ENCODE measurements around the gene TSC2.
"Not testable (repeated sequence)": the region's sequence is repeated elsewhere in the genome, so short reads cannot be mapped to it uniquely, and the experiment has no call there.

TSC2 gene

GRCh38 chr16:2102471-2102870 is 54.7 kb downstream of the TSC2 start:
- Histone ChIP-seq H3K27me3 (replicated peaks; ENCODE audit: control insufficient read depth, insufficient read depth, low read length) (no peaks in the 10 kb centered on the region), H3K36me3 (ENCODE audit: control insufficient read depth, insufficient read depth, low read length) (no peaks in the 10 kb centered on the region; the same call in none of the 2 replicates), H3K4me3 (replicated peaks; ENCODE audit: low read depth, low read length) (no peak overlapping the region)
- no peak for DNase-seq (ENCODE audit: extremely low read depth, insufficient read length)
- TF ChIP-seq CTCF (IDR thresholded peaks at IDR 0.05; ENCODE audit: insufficient read depth, low read length, poor library complexity, severe bottlenecking), result no peak

DNA sequence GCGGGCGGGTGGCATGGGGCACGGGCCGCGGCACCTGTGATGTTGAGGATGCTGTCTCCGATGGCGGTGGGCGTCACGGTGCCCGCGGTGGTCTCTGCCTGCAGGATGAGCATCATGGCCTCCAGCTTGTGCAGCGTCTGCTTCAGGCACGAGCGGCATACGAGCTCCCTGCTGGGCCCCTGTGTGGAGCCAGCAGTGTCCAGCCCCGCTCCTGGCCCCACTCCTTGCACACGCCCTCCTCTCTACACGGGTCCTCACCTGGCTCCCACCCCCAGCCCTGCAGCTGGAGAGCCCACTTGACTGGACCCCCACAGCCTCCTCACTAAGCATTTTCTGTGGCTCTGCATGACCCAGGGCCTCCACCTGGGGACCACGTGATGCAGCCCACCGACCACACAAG is 56.7 kb downstream of the TSC2 start:
- H3K4me3 ChIP-seq (replicated peaks; ENCODE audit: low read depth, low read length); H3K36me3 ChIP-seq (ENCODE audit: control insufficient read depth, insufficient read depth, low read length); DNase-seq (ENCODE audit: extremely low read depth, insufficient read length); H3K27me3 ChIP-seq (replicated peaks; ENCODE audit: control insufficient read depth, insufficient read depth, low read length): not testable (repeated sequence)

- DNase-seq (ENCODE audit: extremely low read depth, insufficient read length); H3K4me3 ChIP-seq (replicated peaks; ENCODE audit: low read depth, low read length); H3K27me3 ChIP-seq (replicated peaks; ENCODE audit: control insufficient read depth, insufficient read depth, low read length); H3K36me3 ChIP-seq (ENCODE audit: control insufficient read depth, insufficient read depth, low read length): not testable (repeated sequence)
Measured at GRCh38 chr16:2105291-2105690, 57.5 kb downstream of the TSC2 start.

GRCh38 chr16:2105769-2106168 is 58.0 kb downstream of the TSC2 start:
- H3K36me3 ChIP-seq (ENCODE audit: control insufficient read depth, insufficient read depth, low read length); H3K27me3 ChIP-seq (replicated peaks; ENCODE audit: control insufficient read depth, insufficient read depth, low read length); H3K4me3 ChIP-seq (replicated peaks; ENCODE audit: low read depth, low read length); DNase-seq (ENCODE audit: extremely low read depth, insufficient read length): not testable (repeated sequence)

- H3K27me3 ChIP-seq (replicated peaks; ENCODE audit: control insufficient read depth, insufficient read depth, low read length); DNase-seq (ENCODE audit: extremely low read depth, insufficient read length); H3K36me3 ChIP-seq (ENCODE audit: control insufficient read depth, insufficient read depth, low read length); H3K4me3 ChIP-seq (replicated peaks; ENCODE audit: low read depth, low read length): not testable (repeated sequence)
Measured at GRCh38 chr16:2106211-2106610, 58.4 kb downstream of the TSC2 start.

DNA sequence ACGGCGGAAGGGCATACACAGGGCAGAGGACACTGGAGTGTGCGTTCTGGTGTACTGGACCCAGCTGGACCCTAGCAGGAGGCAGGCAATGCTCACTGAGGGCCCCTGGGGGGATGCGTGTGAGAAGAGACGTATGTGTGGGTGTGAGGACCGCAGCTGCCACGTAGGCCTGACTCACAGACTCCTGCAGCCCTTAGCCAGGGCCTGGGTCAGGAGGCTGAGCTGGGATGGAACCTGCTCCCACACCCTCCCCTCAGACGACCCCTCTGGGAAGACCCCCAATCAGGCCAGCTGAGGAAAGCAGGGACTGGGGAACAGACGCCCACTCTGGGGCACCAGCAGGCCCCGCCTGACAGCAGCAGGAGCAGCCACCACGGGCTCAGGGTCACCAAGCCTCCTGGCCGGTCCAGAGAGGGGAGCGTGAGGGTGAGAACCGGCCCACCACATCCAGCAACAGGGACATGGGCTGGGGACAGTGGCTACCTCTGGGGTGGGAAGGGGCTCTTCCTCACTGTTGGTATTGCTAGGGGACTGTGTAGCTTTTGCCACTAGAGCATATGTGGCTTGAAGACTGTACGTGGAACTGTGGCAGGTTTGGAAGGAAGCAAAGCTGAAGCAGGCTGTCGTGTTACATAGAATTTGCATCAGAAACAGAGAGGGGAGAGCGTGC is 59.5 kb downstream of the TSC2 start:
- not testable (repeated sequence) for H3K4me3 ChIP-seq (replicated peaks; ENCODE audit: low read depth, low read length)

DNA sequence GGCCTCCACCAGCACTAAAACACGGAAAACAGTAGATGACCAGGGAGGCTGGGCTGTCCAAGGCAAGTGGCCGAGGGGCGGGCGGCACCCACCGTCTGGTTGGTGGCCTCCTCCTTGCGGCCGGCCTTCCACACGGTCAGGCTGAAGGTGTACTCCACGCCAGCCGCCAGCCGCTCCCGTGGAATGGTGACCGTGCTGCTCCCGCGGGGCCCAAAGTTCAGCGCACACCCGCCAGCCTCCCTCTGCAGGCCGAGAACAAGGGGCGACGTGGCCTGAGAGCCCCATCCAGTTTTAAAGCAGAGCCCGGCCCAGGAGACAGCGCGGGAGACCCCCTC is 60.0 kb downstream of the TSC2 start:
- not testable (repeated sequence) for H3K4me3 ChIP-seq (replicated peaks; ENCODE audit: low read depth, low read length); H3K27me3 ChIP-seq (replicated peaks; ENCODE audit: control insufficient read depth, insufficient read depth, low read length); H3K36me3 ChIP-seq (ENCODE audit: control insufficient read depth, insufficient read depth, low read length); DNase-seq (ENCODE audit: extremely low read depth, insufficient read length)

More for the DNA sequence above, 59.5 kb downstream of the TSC2 start:
- DNase-seq (ENCODE audit: extremely low read depth, insufficient read length); H3K36me3 ChIP-seq (ENCODE audit: control insufficient read depth, insufficient read depth, low read length); H3K27me3 ChIP-seq (replicated peaks; ENCODE audit: control insufficient read depth, insufficient read depth, low read length): not testable (repeated sequence)

DNA sequence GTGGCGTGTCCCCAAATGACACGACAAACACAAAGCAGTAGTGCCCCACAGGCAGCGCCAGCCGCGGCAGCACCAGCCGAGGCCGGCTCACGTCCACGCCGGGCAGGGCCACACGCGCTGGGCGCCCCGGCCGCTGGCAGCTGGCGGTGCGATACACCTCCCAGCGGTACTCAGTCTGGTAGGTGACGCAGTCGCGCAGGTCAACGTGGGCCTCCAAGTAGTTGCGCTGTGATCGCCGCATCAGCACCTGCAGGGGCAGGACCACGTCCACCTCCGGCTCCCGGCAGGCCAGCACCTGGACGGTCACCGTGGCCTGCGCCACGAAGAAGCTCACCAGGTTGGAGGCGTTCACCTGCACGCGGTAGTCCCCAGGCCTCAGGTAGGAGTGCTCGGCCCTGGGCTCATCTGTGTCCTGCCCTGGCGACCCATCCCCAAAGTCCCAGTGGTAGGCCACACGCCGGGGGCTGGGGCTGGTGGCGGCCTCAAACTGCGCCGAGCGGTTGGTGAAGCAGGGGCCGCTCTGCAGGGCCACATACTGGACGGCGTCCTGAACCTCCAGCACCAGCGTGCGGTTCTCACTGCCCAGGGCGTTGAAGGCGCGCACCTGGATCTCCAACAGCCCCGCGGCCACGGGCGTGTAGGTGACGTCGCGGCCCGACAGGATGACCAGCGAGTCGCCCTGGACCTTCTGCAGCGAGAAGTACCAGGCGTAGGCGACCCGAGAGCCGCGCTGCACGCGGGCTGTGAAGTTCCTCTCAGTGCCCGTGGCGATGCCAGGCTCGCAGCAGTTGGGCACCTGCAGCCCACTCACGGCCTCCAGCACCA is 60.9 kb downstream of the TSC2 start:
- DNase-seq (ENCODE audit: extremely low read depth, insufficient read length); H3K27me3 ChIP-seq (replicated peaks; ENCODE audit: control insufficient read depth, insufficient read depth, low read length); H3K36me3 ChIP-seq (ENCODE audit: control insufficient read depth, insufficient read depth, low read length); H3K4me3 ChIP-seq (replicated peaks; ENCODE audit: low read depth, low read length): not testable (repeated sequence)

DNA sequence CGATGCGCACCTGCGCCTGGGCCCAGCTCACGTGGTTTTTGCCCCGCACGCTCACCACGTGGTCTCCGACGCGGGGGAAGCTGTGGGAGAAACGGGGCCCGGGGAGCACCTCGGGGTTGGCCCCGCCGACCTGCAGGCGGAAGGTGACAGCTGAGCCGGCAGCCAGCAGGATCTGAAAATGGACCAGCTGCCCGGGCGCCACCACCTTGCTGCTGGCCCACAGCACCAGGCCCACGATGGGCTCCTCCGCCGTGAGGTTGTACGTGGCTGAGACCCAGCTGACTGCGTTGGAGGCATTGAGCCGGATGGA is 61.4 kb downstream of the TSC2 start:
- H3K4me3 ChIP-seq (replicated peaks; ENCODE audit: low read depth, low read length); DNase-seq (ENCODE audit: extremely low read depth, insufficient read length); H3K27me3 ChIP-seq (replicated peaks; ENCODE audit: control insufficient read depth, insufficient read depth, low read length); H3K36me3 ChIP-seq (ENCODE audit: control insufficient read depth, insufficient read depth, low read length): not testable (repeated sequence)

DNA sequence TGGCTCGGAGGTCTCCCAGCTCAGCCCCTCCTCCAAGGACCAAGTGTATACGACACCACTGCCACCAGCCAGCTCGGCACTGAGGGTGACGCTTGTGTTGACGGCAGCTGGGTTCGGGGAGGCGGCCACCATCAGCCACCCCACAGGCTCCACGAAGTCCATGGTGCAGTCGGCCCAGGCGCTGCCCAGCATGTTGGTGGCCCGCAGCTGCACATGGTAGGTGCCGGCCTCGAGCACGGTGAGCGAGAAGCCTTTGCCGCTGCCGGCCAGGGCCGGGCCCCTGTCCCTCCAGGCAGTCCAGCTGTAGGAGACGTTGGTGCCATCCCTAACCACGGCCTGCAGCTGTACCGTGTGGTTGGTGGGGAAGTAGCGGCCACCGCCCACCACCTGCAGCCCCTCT is 62.1 kb downstream of the TSC2 start:
- H3K4me3 ChIP-seq (replicated peaks; ENCODE audit: low read depth, low read length); DNase-seq (ENCODE audit: extremely low read depth, insufficient read length); H3K27me3 ChIP-seq (replicated peaks; ENCODE audit: control insufficient read depth, insufficient read depth, low read length); H3K36me3 ChIP-seq (ENCODE audit: control insufficient read depth, insufficient read depth, low read length): not testable (repeated sequence)

- not testable (repeated sequence) for H3K36me3 ChIP-seq (ENCODE audit: control insufficient read depth, insufficient read depth, low read length); H3K4me3 ChIP-seq (replicated peaks; ENCODE audit: low read depth, low read length); DNase-seq (ENCODE audit: extremely low read depth, insufficient read length); H3K27me3 ChIP-seq (replicated peaks; ENCODE audit: control insufficient read depth, insufficient read depth, low read length)
Measured at GRCh38 chr16:2110332-2111008, 62.7 kb downstream of the TSC2 start.

- H3K36me3 ChIP-seq (ENCODE audit: control insufficient read depth, insufficient read depth, low read length); H3K27me3 ChIP-seq (replicated peaks; ENCODE audit: control insufficient read depth, insufficient read depth, low read length); DNase-seq (ENCODE audit: extremely low read depth, insufficient read length); H3K4me3 ChIP-seq (replicated peaks; ENCODE audit: low read depth, low read length): not testable (repeated sequence)
Measured at GRCh38 chr16:2111009-2111353, 63.2 kb downstream of the TSC2 start.
